ENCODE results near the gene ANTXR1.

ANTXR1 gene

DNA sequence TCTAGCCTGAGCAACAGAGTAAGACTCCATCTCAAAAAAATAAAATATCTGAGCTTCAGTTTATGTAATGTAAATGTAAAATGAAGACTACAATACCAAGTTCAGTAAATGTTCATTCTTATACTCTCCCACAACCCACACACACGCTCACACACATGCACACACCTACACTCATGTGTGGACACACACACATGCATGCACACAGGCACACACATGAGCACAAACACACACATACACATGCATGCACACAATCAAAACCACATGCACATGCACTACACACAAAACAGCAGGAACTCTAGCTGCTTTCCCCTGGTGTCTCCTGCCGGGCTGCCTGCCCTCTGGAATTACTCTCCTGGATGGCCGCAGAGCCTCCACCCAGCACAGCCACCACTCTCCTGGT lies 283.4 kb downstream of the ANTXR1 start:
- H3K27me3 ChIP-seq (ENCODE audit: control insufficient read depth in 1 of 2, insufficient read depth in 2 of 2, low read length in 2 of 2), result no peaks in the 10 kb centered on the region
- no peaks in the 10 kb centered on the region for H3K36me3 ChIP-seq (ENCODE audit: control insufficient read depth in 2 of 2, insufficient read depth in 2 of 2, low read length in 2 of 2)
- H3K9me3 ChIP-seq (ENCODE audit: control insufficient read depth in 2 of 2, low read length in 2 of 2), result no peaks in the 10 kb centered on the region
- H3K9ac ChIP-seq (ENCODE audit: low read length in 2 of 2), result no peak overlapping the region
- peaks cover 9% of the 10 kb centered on the region for H3K4me1 ChIP-seq (ENCODE audit: control insufficient read depth, insufficient read depth, low read length)
- H3K4me3 ChIP-seq (ENCODE audit: low read length in 2 of 2), result no peak overlapping the region
- H3K27ac ChIP-seq (ENCODE audit: low read length), result no peak overlapping the region

DNA sequence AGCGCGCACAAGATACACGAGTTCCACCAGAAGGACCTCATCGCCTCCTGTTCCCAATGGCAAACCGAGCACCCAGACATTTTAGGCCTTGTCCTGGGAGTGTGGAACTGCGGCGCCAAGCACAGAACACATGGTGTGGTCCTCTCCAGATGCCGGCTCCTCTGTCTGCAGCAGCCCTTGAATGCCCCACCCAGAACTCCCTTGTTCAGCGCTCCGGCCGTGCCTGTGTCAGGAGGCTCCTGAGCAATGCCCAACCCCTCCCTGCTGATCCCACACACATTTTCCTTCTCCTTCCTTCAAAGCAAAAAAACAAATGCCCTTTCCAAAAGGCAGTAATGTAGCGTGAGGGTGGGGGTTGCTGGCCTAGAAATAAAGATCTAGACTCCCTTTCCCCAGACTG lies 284.2 kb downstream of the ANTXR1 start:
- Histone ChIP-seq H3K9ac (ENCODE audit: low read length in 2 of 2) (no peak overlapping the region), H3K9me3 (ENCODE audit: control insufficient read depth in 2 of 2, low read length in 2 of 2) (no peaks in the 10 kb centered on the region), H3K36me3 (ENCODE audit: control insufficient read depth in 2 of 2, insufficient read depth in 2 of 2, low read length in 2 of 2) (no peaks in the 10 kb centered on the region), H3K27me3 (ENCODE audit: control insufficient read depth in 1 of 2, insufficient read depth in 2 of 2, low read length in 2 of 2) (no peaks in the 10 kb centered on the region), H3K4me3 (ENCODE audit: low read length in 2 of 2) (no peak overlapping the region), H3K4me1 (ENCODE audit: control insufficient read depth, insufficient read depth, low read length) (peaks cover 1% of the 10 kb centered on the region), H3K27ac (ENCODE audit: low read length) (no peak overlapping the region)

GRCh38 chr2:69298261-69298660 lies 285.3 kb downstream of the ANTXR1 start:
- no peaks in the 10 kb centered on the region for H3K27me3 ChIP-seq (ENCODE audit: control insufficient read depth in 1 of 2, insufficient read depth in 2 of 2, low read length in 2 of 2)
- H3K36me3 ChIP-seq (ENCODE audit: control insufficient read depth in 2 of 2, insufficient read depth in 2 of 2, low read length in 2 of 2), result no peaks in the 10 kb centered on the region
- H3K4me3 ChIP-seq (ENCODE audit: low read length in 2 of 2), result no peak overlapping the region
- H3K9me3 ChIP-seq (ENCODE audit: control insufficient read depth in 2 of 2, low read length in 2 of 2), result no peaks in the 10 kb centered on the region
- no peak overlapping the region for H3K27ac ChIP-seq (ENCODE audit: low read length)
- H3K9ac ChIP-seq (ENCODE audit: low read length in 2 of 2), result no peak overlapping the region
- H3K4me1 ChIP-seq (ENCODE audit: control insufficient read depth, insufficient read depth, low read length), result no peaks in the 10 kb centered on the region

- Histone ChIP-seq H3K9me3 (ENCODE audit: control insufficient read depth in 2 of 2, low read length in 2 of 2) (peaks cover 0 to 2% of the 10 kb centered on the region in 2 donors), H3K36me3 (ENCODE audit: control insufficient read depth in 2 of 2, insufficient read depth in 2 of 2, low read length in 2 of 2) (no peaks in the 10 kb centered on the region), H3K27ac (ENCODE audit: low read length) (no peak overlapping the region), H3K4me1 (ENCODE audit: control insufficient read depth, insufficient read depth, low read length) (no peaks in the 10 kb centered on the region), H3K9ac (ENCODE audit: low read length in 2 of 2) (no peak overlapping the region), H3K4me3 (ENCODE audit: low read length in 2 of 2) (no peak overlapping the region), H3K27me3 (ENCODE audit: control insufficient read depth in 1 of 2, insufficient read depth in 2 of 2, low read length in 2 of 2) (no peaks in the 10 kb centered on the region)
These were observed 285.9 kb downstream of the ANTXR1 start for GRCh38 chr2:69298862-69299261.

All from stomach smooth muscle (tissue), 2 donors.